ENCODE data around the gene ADGRF5. TPM values are rescaled to one million over a fixed set of nuclear protein-coding genes. Genes with fewer than 3 reads are reported as not detected.

The ADGRF5 gene
- total and polyA plus RNA-seq, 10 of the 15 experiments (the other 5 are each of a cell fraction or from before 2014, with no cell fraction given), result 0.01 to 0.13 TPM; not detected in 8

- TF ChIP-seq ZBTB40 (IDR thresholded peaks at IDR 0.05; ENCODE audit: borderline replicate concordance), result no peak
- no peak for TF ChIP-seq CBFB (IDR thresholded peaks at IDR 0.05; ENCODE audit: low read depth)
Observed at GRCh38 chr6:46850792-46851191, 70.9 kb downstream of the ADGRF5 start (continued).

GRCh38 chr6:46849361-46849690 lies 72.4 kb downstream of the ADGRF5 start:
- no TSS peak for BruUV-seq (replicated peaks)
- intact Hi-C loops (cut with micrococcal nuclease; ENCODE audit: unreplicated experiment), result loop anchor here (1.0 to 2.0 kb wide), 2 partner anchors 198 to 461 kb away; no protein-coding TSS in a partner anchor
- ChIA-PET CTCF (interaction anchor here (0.6 to 3.7 kb wide), 5 partner anchors 15 to 629 kb away, joined by 3 to 25 read pairs (median 3); no protein-coding TSS in a partner anchor), SMC1A (ENCODE audit: uncharacterized antibody, unreplicated experiment) (no interaction called here), POLR2A (no interaction called here), RAD21 (ENCODE audit: unreplicated experiment) (interaction anchor here (1.5 kb wide), 2 partner anchors 197 to 462 kb away, joined by 4 to 5 read pairs; no protein-coding TSS in a partner anchor)
- H3K27ac ChIP-seq (ENCODE audit: control insufficient read depth, insufficient read depth), result no peak overlapping the region
- no peak overlapping the region for H3K9ac ChIP-seq (ENCODE audit: control insufficient read depth, insufficient read depth, low read length)
- no peaks in the 10 kb centered on the region; a peak in 1 of 4 replicates for H3K27me3 ChIP-seq (replicated peaks in 1 of 2; ENCODE audit: control insufficient read depth in 2 of 2, insufficient read depth in 2 of 2, low read length in 1 of 2)
- H3K79me2 ChIP-seq (ENCODE audit: control insufficient read depth, insufficient read depth, low read length), result no peaks in the 10 kb centered on the region
- FAIRE-seq (no peak), DNase-seq (ENCODE audit: low read depth, low spot score) (no peak), ATAC-seq (no peak)
- H3K4me1 ChIP-seq (ENCODE audit: control insufficient read depth, insufficient read depth, low read length), result no peaks in the 10 kb centered on the region
- H3K4me2 ChIP-seq (ENCODE audit: control insufficient read depth, insufficient read depth), result no peak overlapping the region
- H2AFZ ChIP-seq (ENCODE audit: control insufficient read depth, low read depth, low read length), result no peak overlapping the region
- no peaks in the 10 kb centered on the region for H3K36me3 ChIP-seq (ENCODE audit: control insufficient read depth in 2 of 2, insufficient read depth in 2 of 2, low read length in 1 of 2)
- H3K4me3 ChIP-seq, result no peak overlapping the region
- no peaks in the 10 kb centered on the region for H3K9me3 ChIP-seq (replicated peaks; ENCODE audit: control insufficient read depth, insufficient read depth, low read length)
- 61% methylated on average over 5 of the region's 5 CpGs for WGBS (ENCODE audit: insufficient coverage, insufficient replicate concordance, low lambda C conversion rate, missing lambda C conversion rate)
- no peaks in the 10 kb centered on the region for H4K20me1 ChIP-seq (ENCODE audit: control insufficient read depth, insufficient read depth)
- in situ Hi-C loops (cut with MboI), result no loop called here
- TF ChIP-seq RCOR1 (conservative IDR thresholded peaks at IDR 0.05; ENCODE audit: low read depth, low read length) (no peak), PBX3 (IDR thresholded peaks at IDR 0.05; ENCODE audit: insufficient replicate concordance, low read depth, low read length) (no peak), MAX (IDR thresholded peaks at IDR 0.05; ENCODE audit: low read depth, low read length) (no peak), MTA2 (IDR thresholded peaks at IDR 0.05; ENCODE audit: low read depth) (no peak), NFIC (IDR thresholded peaks at IDR 0.05; ENCODE audit: low read depth, low read length) (no peak), KAT2A (conservative IDR thresholded peaks at IDR 0.05; ENCODE audit: control insufficient read depth, low read depth, low read length) (no peak), RUNX3 (IDR thresholded peaks at IDR 0.05; ENCODE audit: low read length) (no peak), POLR2AphosphoS5 (IDR thresholded peaks at IDR 0.05; ENCODE audit: low read length) (no peak), RFX5 (IDR thresholded peaks at IDR 0.05; ENCODE audit: low read depth, low read length) (no peak), NBN (IDR thresholded peaks at IDR 0.05) (no peak), STAT3 (IDR thresholded peaks at IDR 0.05; ENCODE audit: low read depth, low read length) (no peak), ELK1 (IDR thresholded peaks at IDR 0.05; ENCODE audit: low read depth, low read length) (no peak), NR2F1 (conservative IDR thresholded peaks at IDR 0.05) (no peak), MEF2A (IDR thresholded peaks at IDR 0.05; ENCODE audit: insufficient read depth, low read depth, low read length) (no peak), HCFC1 (IDR thresholded peaks at IDR 0.05; ENCODE audit: low read length) (no peak), RB1 (IDR thresholded peaks at IDR 0.05; ENCODE audit: borderline replicate concordance) (no peak)

Data from GM12878 (cell line).